ENCODE data around the gene WT1. TPM values are rescaled to one million over a fixed set of nuclear protein-coding genes. Genes with fewer than 3 reads are reported as not detected.

The WT1 gene
- total RNA-seq, 4 donors from 2014 or later: not detected

GRCh38 chr11:32418836-32419235, 16.5 kb downstream of the WT1 start:
- 42% methylated on average over 5 of the region's 5 CpGs for WGBS
- no peak for TF ChIP-seq EP300 (IDR thresholded peaks at IDR 0.05)
- TF ChIP-seq CTCF (IDR thresholded peaks at IDR 0.05): no peak
- TF ChIP-seq POLR2AphosphoS5 (IDR thresholded peaks at IDR 0.05): no peak
- TF ChIP-seq POLR2A (IDR thresholded peaks at IDR 0.05): no peak
- H3K27me3 ChIP-seq: peaks cover 36% of the 10 kb centered on the region

GRCh38 chr11:32417806-32418205, 17.5 kb downstream of the WT1 start:
- Histone ChIP-seq H3K9me3 (no peaks in the 10 kb centered on the region), H3K27me3 (peaks cover 25% of the 10 kb centered on the region), H3K27ac (no peak overlapping the region), H3K4me1 (no peaks in the 10 kb centered on the region), H3K36me3 (no peaks in the 10 kb centered on the region), H3K4me3 (no peak overlapping the region)
- 75% methylated on average over 3 of the region's 3 CpGs for WGBS
- no peak for DNase-seq (ENCODE audit: low spot score in 2 of 2)
- TF ChIP-seq CTCF (IDR thresholded peaks at IDR 0.05) (no peak), POLR2A (IDR thresholded peaks at IDR 0.05) (no peak), EP300 (IDR thresholded peaks at IDR 0.05) (no peak), POLR2AphosphoS5 (IDR thresholded peaks at IDR 0.05) (no peak)

More at GRCh38 chr11:32418836-32419235, 16.5 kb downstream of the WT1 start:
- DNase-seq (ENCODE audit: low spot score in 2 of 2): no peak
- H3K4me1 ChIP-seq: no peaks in the 10 kb centered on the region
- no peak overlapping the region for H3K4me3 ChIP-seq
- no peaks in the 10 kb centered on the region for H3K36me3 ChIP-seq
- H3K9me3 ChIP-seq: no peaks in the 10 kb centered on the region
- no peak overlapping the region for H3K27ac ChIP-seq

DNA sequence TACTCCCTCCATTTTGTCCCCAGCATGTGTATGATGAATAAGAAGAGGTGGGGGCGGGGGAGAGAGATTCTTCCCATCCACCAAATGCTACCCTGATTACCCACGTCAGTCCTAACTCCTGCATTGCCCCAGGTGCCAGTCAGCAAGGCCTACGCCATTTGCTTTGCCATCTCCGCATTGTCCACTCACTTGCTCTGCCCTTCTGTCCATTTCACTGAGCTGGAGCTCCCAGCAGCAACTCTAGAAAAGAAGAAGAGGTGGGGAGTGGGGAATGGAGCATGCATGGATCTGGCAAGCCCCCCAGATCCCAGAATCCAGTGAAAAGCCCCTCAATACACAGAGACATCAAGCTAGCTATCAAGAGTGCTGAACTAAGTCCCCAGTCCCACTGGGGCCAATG, 19.0 kb downstream of the WT1 start:
- TF ChIP-seq POLR2AphosphoS5 (IDR thresholded peaks at IDR 0.05): no peak
- H3K9me3 ChIP-seq: no peaks in the 10 kb centered on the region
- DNase-seq (ENCODE audit: low spot score in 2 of 2): no peak
- H3K36me3 ChIP-seq: no peaks in the 10 kb centered on the region
- H3K27me3 ChIP-seq: peaks cover 20% of the 10 kb centered on the region
- no peak overlapping the region for H3K4me3 ChIP-seq
- 78% methylated on average over 4 of the region's 4 CpGs for WGBS
- no peaks in the 10 kb centered on the region for H3K4me1 ChIP-seq
- H3K27ac ChIP-seq: no peak overlapping the region

DNA sequence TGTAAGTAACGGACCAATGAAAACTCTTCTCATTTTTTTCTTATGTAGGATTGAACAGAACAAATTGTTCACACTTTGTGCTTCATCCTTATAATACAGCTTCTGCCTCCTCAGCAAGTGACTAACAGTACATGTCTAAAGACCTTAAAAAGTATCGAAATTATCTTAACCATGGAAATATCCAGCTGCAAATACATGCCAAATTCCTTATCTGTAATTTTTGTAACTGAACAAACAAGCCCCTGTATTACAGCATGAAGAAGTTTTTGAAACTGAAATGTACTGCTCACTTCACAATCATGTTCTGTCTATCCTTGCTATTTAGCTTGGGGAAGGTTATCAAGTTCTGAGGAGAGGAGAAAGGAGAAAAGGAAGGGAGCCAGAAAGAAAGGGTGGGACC, 20.4 kb downstream of the WT1 start:
- no peaks in the 10 kb centered on the region for H3K9me3 ChIP-seq
- H3K27me3 ChIP-seq: peaks cover 13% of the 10 kb centered on the region
- DNase-seq (ENCODE audit: low spot score in 2 of 2): no peak
- 92% methylated on average over 2 of the region's 2 CpGs for WGBS
- H3K4me3 ChIP-seq: no peak overlapping the region
- H3K36me3 ChIP-seq: no peaks in the 10 kb centered on the region
- H3K4me1 ChIP-seq: no peaks in the 10 kb centered on the region
- no peak overlapping the region for H3K27ac ChIP-seq
- TF ChIP-seq CTCF (IDR thresholded peaks at IDR 0.05) (no peak), POLR2AphosphoS5 (IDR thresholded peaks at IDR 0.05) (no peak), EP300 (IDR thresholded peaks at IDR 0.05) (no peak), POLR2A (IDR thresholded peaks at IDR 0.05) (no peak)

DNA sequence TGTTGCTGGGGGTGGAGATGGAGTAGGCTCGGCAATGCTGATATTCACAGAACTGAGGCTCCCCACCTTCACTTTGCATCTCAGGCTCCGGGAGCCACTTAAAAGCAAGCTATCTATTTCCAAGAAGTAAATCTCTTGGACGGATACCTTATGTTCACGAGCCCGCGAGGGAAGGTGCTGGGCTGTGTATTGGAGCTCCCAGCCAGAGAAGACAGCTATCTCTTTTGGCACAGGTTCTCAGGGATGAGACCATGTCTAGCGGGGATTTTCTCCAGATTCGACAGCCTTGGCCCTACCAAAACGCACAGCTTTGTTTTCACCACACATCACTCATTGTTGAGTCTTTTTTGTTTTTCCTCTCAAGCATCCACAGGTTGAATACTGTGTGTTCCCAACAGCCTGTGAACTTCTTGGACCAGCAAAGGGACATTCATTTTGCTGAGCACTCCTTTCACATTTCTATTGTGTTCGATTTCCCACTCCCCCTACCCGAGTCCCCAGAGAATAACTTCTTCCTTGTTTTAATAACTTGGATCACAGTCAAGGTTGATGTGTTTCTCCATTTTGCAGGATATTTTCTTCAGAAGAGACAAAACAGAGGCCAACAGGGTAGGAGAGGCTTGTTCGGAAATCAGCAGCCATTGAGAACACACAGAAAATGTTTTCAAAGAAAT, 23.3 kb downstream of the WT1 start:
- no peak for TF ChIP-seq EP300 (IDR thresholded peaks at IDR 0.05)
- TF ChIP-seq POLR2AphosphoS5 (IDR thresholded peaks at IDR 0.05): no peak
- no peak for TF ChIP-seq CTCF (IDR thresholded peaks at IDR 0.05)
- no peak for TF ChIP-seq POLR2A (IDR thresholded peaks at IDR 0.05)
- DNase-seq (ENCODE audit: low spot score in 2 of 2): no peak
- 68% methylated on average over 12 of the region's 12 CpGs for WGBS

GRCh38 chr11:32405592-32405991, 29.7 kb downstream of the WT1 start:
- 84% methylated on average over 4 of the region's 4 CpGs for WGBS
- no peaks in the 10 kb centered on the region for H3K4me1 ChIP-seq

More for the DNA sequence above, 23.3 kb downstream of the WT1 start:
- Histone ChIP-seq H3K4me3 (no peak overlapping the region), H3K27ac (no peak overlapping the region), H3K9me3 (no peaks in the 10 kb centered on the region), H3K4me1 (no peaks in the 10 kb centered on the region), H3K36me3 (no peaks in the 10 kb centered on the region), H3K27me3 (peaks cover 16% of the 10 kb centered on the region)

More at GRCh38 chr11:32405592-32405991, 29.7 kb downstream of the WT1 start:
- H3K9me3 ChIP-seq: no peaks in the 10 kb centered on the region
- H3K4me3 ChIP-seq: no peak overlapping the region
- TF ChIP-seq POLR2A (IDR thresholded peaks at IDR 0.05): no peak
- peaks cover 16% of the 10 kb centered on the region for H3K27me3 ChIP-seq
- H3K27ac ChIP-seq: no peak overlapping the region
- DNase-seq (ENCODE audit: low spot score in 2 of 2): no peak
- no peaks in the 10 kb centered on the region for H3K36me3 ChIP-seq
